Stimulated activated CD8-positive, alpha-beta memory T cell treated with anti-CD3 and anti-CD28 coated beads, Interleukin-7, amount 100 ng/mL, for 48 hours (primary cell): Measurements from ENCODE around the gene WDR54.
"Not testable (repeated sequence)": the region's sequence is repeated elsewhere in the genome, so short reads cannot be mapped to it uniquely, and the experiment has no call there.

Experiments used
- DNase-seq, 2 donors: peaks; one replicate each; pipeline ENCODE4 v3.0.0-alpha.2; 2020; ENCODE audit warnings: low read depth in 1 of 2; ENCODE audit errors: extremely low read depth in 1 of 2

The WDR54 gene

DNA sequence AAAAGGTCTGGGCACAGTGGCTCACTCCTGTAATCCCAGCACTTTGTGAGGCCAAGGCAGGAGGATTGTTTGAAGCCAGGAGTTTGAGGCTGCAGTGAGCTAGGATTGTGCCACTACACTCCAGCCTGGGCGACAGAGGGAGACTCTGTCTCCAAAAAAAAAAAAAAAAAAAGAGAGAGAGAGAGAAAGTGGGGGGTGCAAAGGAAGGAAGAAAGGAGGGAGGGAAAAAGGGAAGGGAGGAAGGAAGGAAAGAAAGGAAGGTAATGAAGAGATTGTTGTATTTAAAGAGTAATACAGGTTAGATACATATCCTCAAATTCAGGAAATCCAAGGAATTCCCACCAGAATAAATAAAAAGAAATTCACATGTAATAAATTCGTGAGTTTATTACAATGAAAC lies 19.6 kb upstream of the WDR54 start:
- no peak for DNase-seq

- DNase-seq, result no peak
These were observed 15.5 kb upstream of the WDR54 start for GRCh38 chr2:74406035-74406434.

GRCh38 chr2:74407682-74408081 lies 13.8 kb upstream of the WDR54 start:
- DNase-seq, result no peak

DNA sequence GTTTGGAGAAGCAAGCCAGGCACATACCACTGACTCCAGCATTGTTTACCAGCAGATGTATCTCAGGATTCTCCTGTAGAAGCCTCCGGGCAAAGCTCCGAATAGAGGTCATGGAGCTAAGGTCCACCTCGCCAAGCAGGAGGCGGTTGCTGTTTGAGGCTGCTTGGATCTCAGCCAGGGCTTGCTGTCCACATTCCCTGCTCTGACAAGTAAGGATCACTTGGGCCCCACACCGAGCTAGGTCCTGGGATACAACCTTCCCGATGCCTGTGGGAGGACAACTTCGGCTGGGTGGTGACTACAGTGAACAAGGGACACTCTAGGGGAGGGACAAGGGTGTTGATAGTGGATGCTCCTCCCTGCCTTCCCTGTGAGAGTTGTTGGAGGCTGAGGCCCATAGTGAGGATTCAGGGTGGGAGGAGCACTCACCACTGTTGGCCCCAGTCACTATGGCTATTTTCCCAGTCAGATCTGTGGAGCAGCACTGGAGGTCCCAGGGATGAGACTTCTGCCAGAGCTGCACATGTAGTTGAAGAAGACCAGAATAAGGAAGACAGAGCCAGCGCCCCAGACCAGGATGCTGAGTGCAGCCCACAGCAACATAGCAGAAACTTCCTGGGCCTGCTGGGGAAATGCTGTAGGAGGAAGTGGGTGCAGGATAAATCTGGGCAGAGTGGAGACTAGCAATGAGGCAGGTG lies 8.4 kb upstream of the WDR54 start:
- no peak for DNase-seq

- no peak for DNase-seq
These were observed 7.1 kb upstream of the WDR54 start for GRCh38 chr2:74414441-74414840.

DNA sequence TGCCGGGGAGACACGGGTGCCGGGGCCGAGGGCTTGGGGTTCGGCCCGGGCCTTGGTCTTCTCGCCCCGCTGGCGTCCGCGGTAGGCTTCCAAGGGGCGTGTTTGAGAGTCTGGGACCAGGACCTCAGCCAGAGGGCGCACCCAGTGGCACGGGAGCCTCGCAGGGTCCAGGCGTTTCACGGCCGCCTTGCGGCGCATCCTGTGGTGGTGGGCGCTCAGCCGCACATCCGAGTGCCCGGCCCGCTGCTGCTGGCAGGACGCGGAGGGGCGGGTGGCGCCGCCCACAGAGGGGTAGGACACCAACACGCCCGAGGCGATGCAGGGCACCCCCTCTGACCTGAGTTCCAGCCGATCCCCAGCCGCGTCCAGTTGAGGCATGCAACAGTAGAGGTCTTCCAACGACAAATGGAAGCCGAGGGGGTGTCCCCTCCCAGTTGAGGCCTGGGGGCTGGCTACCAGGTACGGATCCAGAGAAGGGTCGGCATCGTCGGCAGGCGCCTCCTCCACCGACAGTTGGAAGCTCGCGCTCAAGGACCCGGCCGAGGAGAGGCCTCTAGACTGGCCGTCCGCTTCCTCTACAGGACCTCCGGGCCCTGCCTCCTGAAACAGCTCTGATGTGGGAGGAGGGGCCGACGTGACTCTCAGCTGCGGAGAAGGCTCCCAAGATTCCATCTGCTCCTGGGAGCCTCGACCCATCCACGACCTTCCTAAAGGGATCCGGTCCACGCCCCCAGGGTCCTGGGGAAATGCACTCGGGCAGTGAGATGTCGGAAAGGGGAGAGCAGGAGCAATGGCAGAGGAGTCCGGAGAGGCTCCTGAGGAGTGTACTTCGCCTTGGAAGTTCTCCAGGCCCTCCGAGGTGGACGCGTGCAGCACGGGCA lies 6.4 kb upstream of the WDR54 start:
- DNase-seq, result no peak

DNA sequence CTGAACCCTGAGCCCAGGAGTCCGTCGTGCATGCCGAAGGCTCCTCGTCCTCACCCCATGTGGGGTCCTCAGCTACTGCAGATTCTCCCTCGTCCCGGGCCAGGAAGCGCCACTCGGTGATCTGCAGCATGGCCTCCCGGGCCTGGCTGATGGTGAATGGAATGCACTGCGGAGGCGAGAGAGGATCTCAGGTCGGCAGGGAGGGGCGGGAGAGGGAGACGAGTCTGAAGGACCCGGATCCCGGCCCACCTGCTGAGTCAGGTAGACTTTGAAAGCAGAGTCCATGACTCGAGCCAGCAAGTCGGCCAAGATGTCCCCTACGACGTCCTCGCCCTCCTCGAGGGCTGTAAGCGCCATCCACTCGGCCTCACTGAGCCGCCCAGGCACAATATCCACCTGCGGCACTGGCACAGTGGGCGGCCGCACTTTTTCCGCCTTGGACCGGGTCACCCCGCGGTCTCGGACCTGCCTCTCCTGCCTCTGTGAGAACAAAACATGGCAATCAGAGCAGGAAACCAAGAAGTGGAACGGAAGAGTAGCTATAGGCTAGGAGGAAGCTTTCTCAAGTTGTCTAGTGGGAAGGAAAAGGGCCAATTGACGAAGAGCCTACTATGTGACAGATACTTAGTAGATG lies 5.7 kb upstream of the WDR54 start:
- DNase-seq, result no peak

DNA sequence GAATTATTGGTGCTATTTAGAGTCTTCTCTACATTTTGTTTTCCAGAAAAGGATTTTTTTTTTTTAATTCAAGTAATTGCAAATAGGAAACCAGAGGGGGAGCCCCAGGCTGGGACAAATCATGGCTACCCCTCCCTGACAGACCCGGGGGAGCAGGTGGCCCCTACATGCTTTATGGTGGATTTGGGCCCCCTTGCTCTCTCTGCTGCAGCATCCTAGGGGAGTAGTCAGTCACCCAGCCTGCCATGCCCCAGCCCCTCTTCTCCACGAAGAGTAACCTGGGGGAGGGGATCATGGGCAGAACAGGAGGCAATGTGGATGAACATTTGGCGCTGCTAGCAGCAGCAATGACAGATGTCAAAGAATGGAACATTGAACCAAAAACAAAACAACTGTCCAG lies 4.8 kb upstream of the WDR54 start:
- DNase-seq, result no peak

GRCh38 chr2:74417197-74417596 lies 4.3 kb upstream of the WDR54 start:
- no peak for DNase-seq

GRCh38 chr2:74417763-74418162 lies 3.8 kb upstream of the WDR54 start:
- no peak for DNase-seq

DNA sequence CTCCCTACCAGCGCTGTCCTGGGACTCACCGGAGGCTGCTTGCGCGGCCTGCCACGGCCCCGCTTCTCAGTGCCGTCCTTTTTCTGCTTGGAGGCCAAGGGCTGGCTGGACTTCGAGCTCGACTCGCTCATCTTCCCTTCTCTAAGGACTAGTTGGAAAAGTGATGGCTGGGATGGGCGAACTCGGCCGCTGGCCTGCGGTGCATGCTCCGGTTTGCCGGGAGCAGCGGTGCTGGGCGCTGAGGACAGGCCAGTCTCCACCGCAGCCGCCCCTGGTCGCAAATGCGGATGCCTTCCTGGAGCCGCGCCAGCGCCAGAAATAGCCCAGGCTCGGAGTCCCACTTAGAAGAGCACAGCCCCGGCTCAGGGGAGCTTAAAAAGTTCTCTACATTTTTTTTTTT lies 3.2 kb upstream of the WDR54 start:
- DNase-seq, result no peak

DNA sequence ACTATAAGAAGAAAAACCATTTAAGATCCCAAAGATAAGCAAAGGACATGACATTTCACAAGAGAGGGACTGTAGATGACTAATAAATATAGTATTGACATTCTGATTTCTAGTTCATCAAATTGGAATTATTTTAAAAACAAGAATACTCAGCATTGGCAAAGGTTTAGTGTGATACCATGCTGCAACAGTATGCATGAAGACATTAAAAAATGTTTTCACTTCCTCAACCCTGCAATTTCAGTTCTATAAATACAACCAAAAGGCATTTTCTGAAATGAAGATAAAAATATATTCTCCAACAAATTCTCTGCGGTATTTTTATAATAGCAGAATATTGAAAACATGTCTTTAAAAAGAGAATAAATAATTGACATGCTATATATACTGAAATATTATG lies 2.2 kb upstream of the WDR54 start:
- DNase-seq, result no peak

DNA sequence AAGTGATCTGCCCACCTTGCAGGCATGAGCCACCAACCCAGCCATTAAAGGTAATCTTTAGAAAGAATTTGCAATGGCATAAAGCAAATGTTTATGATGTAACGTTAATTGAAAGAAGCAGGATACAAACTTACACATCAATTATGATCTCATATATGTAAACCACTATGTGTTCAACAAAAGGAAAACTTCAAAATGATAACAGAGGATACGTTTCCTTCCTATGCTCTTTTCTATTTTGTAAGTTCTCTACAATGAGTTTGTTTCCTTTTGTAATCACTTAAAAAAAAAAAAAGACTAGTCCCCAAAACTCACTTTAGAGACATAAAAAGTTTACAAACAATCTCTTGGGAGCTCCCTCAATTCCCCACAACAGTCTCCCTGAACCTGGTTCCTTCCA lies 1.5 kb upstream of the WDR54 start:
- no peak for DNase-seq

GRCh38 chr2:74420443-74421103 lies 957 bp upstream of the WDR54 start:
- DNase-seq, result not testable (repeated sequence)

- DNase-seq, result no peak
These were observed 1.9 kb downstream of the WDR54 start for GRCh38 chr2:74423231-74424095.

GRCh38 chr2:74424139-74424992 lies 2.8 kb downstream of the WDR54 start:
- DNase-seq, result no peak

DNA sequence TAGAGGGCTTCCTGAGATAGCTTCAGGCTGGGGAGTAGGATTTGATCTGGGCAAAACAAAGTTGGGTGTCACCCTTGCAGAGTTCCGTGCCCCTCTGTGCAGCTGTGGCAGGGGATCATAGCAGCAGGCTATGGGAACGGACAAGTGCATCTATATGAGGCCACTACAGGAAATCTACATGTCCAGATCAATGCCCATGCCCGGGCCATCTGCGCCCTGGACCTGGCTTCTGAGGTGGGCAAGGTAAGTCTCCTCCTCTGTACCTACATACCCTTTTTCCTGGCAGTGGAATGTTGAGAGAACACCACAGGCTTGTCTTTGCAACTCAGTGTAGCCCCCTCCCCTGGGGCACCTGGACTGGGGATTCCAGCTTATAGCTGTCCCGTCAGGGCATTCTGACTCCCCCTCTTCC lies 3.5 kb downstream of the WDR54 start:
- DNase-seq, result no peak

DNA sequence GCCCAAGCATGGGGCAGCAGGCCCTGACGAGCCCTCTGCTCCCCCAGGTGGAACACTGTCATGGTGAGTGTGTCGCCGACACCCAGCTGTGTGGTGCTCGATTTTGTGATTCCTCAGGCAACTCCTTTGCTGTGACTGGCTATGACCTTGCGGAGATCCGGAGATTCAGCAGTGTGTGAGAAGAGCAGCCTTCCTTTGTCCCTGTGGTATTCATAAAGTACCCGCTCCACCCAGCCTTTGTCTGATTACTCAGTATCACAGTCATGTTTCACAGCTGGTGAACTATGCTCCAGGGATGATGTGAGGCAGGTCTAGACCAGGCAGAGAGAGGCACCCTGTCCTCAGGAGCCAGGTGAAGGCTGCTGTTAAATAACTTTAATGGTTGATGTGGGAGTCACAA lies 4.0 kb downstream of the WDR54 start:
- no peak for DNase-seq

GRCh38 chr2:74426181-74426758 lies 4.7 kb downstream of the WDR54 start:
- DNase-seq, result no peak
